GM12878 (cell line): ENCODE results near the gene SSBP2. TPM values are rescaled to one million over a fixed set of nuclear protein-coding genes. Genes with fewer than 3 reads are reported as not detected.

Source experiments
- ATAC-seq: fragments of 200-7000 bp; cut with Tn5 transposase; 3 replicates; pipeline ENCODE4 v1.9.1; 2020; ENCODE audit warnings: mild to moderate bottlenecking, moderate library complexity
- BruUV-seq: library from RNA; stranded (reverse); fragments of 400-500 nt; replicated peaks from 2 replicates; lab custom pipeline; 2021; lab: Mats Ljungman, UMichigan
- CTCF ChIA-PET: fragments of 300-600 bp; sonication (Branson Sonifier 250); formaldehyde crosslinking; extraction: SDS; loops from one replicate; lab custom pipeline; 2021; ENCODE audit warnings: inconsistent platforms; lab: Yijun Ruan, JAX
- POLR2A ChIA-PET: fragments of 350-600 bp; formaldehyde crosslinking; extraction: SDS; loops from one replicate; lab custom pipeline; 2021; ENCODE audit warnings: inconsistent platforms; lab: Charles Lee
- RAD21 ChIA-PET: fragments of 300-600 bp; sonication (Branson Sonifier 250); formaldehyde crosslinking; loops from one replicate; lab custom pipeline; 2023; ENCODE audit warnings: antibody characterized with exemption; ENCODE audit not compliant: unreplicated experiment; lab: Charles Lee
- SMC1A ChIA-PET: fragments of 300-600 bp; sonication (Branson Sonifier 250); formaldehyde crosslinking; loops from one replicate; lab custom pipeline; 2023; ENCODE audit not compliant: unreplicated experiment, uncharacterized antibody; lab: Charles Lee
- DNase-seq: peaks from one replicate; pipeline ENCODE4 v3.0.0-alpha.2; 2011; ENCODE audit warnings: low read depth, low spot score
- FAIRE-seq: peaks from 3 replicates; lab custom pipeline; 2011; peaks lifted over from hg19 to GRCh38; lab: Jason Lieb, UNC
- H2AFZ ChIP-seq: 2 replicates; pipeline ENCODE4 v1.6.0; 2011; ENCODE audit warnings: low read depth, low read length, control low read depth; ENCODE audit not compliant: control insufficient read depth
- H3K27ac ChIP-seq: 2 replicates; pipeline ENCODE4 v1.5.1; 2011; ENCODE audit warnings: control low read depth; ENCODE audit not compliant: control insufficient read depth, insufficient read depth
- H3K27me3 ChIP-seq, 2 experiments: replicated peaks in 1 of 2; 2 replicates each; pipeline versions ENCODE4 v1.6.0 to v1.6.1; 2011; ENCODE audit warnings: low read length in 1 of 2; ENCODE audit not compliant: control insufficient read depth in 2 of 2, insufficient read depth in 2 of 2
- H3K36me3 ChIP-seq, 2 experiments: 2 replicates each; pipeline ENCODE4 v1.5.1; 2011; ENCODE audit warnings: low read length in 1 of 2; ENCODE audit not compliant: control insufficient read depth in 2 of 2, insufficient read depth in 2 of 2
- H3K4me1 ChIP-seq: 2 replicates; pipeline ENCODE4 v1.6.1; 2011; ENCODE audit warnings: mild to moderate bottlenecking, low read length, moderate library complexity, mixed read lengths; ENCODE audit not compliant: control insufficient read depth, insufficient read depth
- H3K4me2 ChIP-seq: 2 replicates; pipeline ENCODE4 v1.6.0; 2011; ENCODE audit warnings: control low read depth; ENCODE audit not compliant: control insufficient read depth, insufficient read depth
- H3K4me3 ChIP-seq: fragments of 200-600 bp; sonication (generic); 2 replicates; pipeline ENCODE4 v1.5.1; 2016
- H3K79me2 ChIP-seq: 2 replicates; pipeline ENCODE4 v1.6.0; 2011; ENCODE audit warnings: low read length; ENCODE audit not compliant: control insufficient read depth, insufficient read depth
- H3K9ac ChIP-seq: 2 replicates; pipeline ENCODE4 v1.8.0; 2011; ENCODE audit warnings: low read length, control low read depth, mixed read lengths; ENCODE audit not compliant: control insufficient read depth, insufficient read depth
- H3K9me3 ChIP-seq: replicated peaks from 3 replicates; pipeline ENCODE4 v1.5.1; 2011; ENCODE audit warnings: mild to moderate bottlenecking, low read length; ENCODE audit not compliant: control insufficient read depth, insufficient read depth
- H4K20me1 ChIP-seq: 2 replicates; pipeline ENCODE4 v1.6.0; 2011; ENCODE audit not compliant: control insufficient read depth, insufficient read depth
- FOXK2 ChIP-seq: fragments of 450-650 bp; IDR thresholded peaks from 2 replicates; pipeline ENCODE4 v1.6.1; 2017; ENCODE audit warnings: mild to moderate bottlenecking, moderate library complexity
- JUNB ChIP-seq: IDR thresholded peaks from 2 replicates; pipeline ENCODE4 v1.6.1; 2016; ENCODE audit warnings: antibody characterized with exemption, mild to moderate bottlenecking
- MEF2B ChIP-seq: fragments of 450-650 bp; IDR thresholded peaks from 2 replicates; pipeline ENCODE4 v1.6.1; 2018; ENCODE audit warnings: mild to moderate bottlenecking, moderate library complexity; ENCODE audit not compliant: partially characterized antibody, poor library complexity, severe bottlenecking
- MTA2 ChIP-seq: fragments of 450-650 bp; IDR thresholded peaks from 2 replicates; pipeline ENCODE4 v1.6.1; 2016; ENCODE audit warnings: low read depth, mild to moderate bottlenecking, moderate library complexity
- NR2C1 ChIP-seq: fragments of 450-650 bp; IDR thresholded peaks from 2 replicates; pipeline ENCODE4 v1.6.1; 2017; ENCODE audit warnings: antibody characterized with exemption, mild to moderate bottlenecking, moderate library complexity
- PAX8 ChIP-seq: fragments of 450-650 bp; IDR thresholded peaks from 2 replicates; pipeline ENCODE4 v1.6.1; 2017; ENCODE audit warnings: mild to moderate bottlenecking, moderate library complexity
- PRDM15 ChIP-seq: fragments of 450-650 bp; formaldehyde crosslinking; IDR thresholded peaks from 2 replicates; pipeline ENCODE4 v1.4.0; 2020; ENCODE audit warnings: mild to moderate bottlenecking, moderate library complexity
- RAD51 ChIP-seq: fragments of 450-650 bp; IDR thresholded peaks from 2 replicates; pipeline ENCODE4 v1.6.1; 2016; ENCODE audit warnings: moderate library complexity, mild to moderate bottlenecking, inconsistent platforms
- SKIL ChIP-seq: fragments of 450-650 bp; IDR thresholded peaks from 2 replicates; pipeline ENCODE4 v1.6.1; 2017; ENCODE audit warnings: mild to moderate bottlenecking, low read depth, inconsistent platforms; ENCODE audit not compliant: poor library complexity, severe bottlenecking
- TAF1 ChIP-seq: IDR thresholded peaks from 2 replicates; pipeline ENCODE4 v1.6.1; 2011; ENCODE audit warnings: mild to moderate bottlenecking, low read depth, low read length, borderline replicate concordance
- WGBS: methylation state at CpG from one replicate; pipeline ENCODE4 v1.1.6; 2016; ENCODE audit warnings: low lambda C conversion rate; ENCODE audit not compliant: insufficient replicate concordance, insufficient coverage; ENCODE audit errors: missing lambda C conversion rate; 5-methylcytosine and 5-hydroxymethylcytosine counted together
- in situ Hi-C: fragments of 300-500 bp; cut with MboI; formaldehyde crosslinking; loops from 9 replicates; pipeline ENCODE4 v1.14.3; 2018; ENCODE audit warnings: mixed read lengths
- intact Hi-C: fragments of 100-400 bp; cut with micrococcal nuclease; formaldehyde crosslinking; loops from one replicate; pipeline ENCODE4 v1.14.2; 2022; ENCODE audit not compliant: unreplicated experiment
- polyA plus RNA-seq, 11 experiments: library from polyadenylated mRNA; depleted of rRNA in 4 of 11; unstranded in 6 of 11; stranded (reverse) in 5 of 11; fragments of >200 nt; fragmentation: Nextera tagmentation in 4 of 11; fragmentation: Illumina TruSeq in 1 of 11; extraction: Ambion mirVana in 4 of 11; extraction: Trizol in 1 of 11; gene quantifications; 1 replicate in 1 of 11; 2 replicates in 10 of 11; pipeline versions ENCODE4 v1.2.1 to v1.2.3, GENCODE V29; 2011 to 2016; ENCODE audit warnings: inconsistent platforms in 2 of 11, missing spikeins in 2 of 11, low read depth in 1 of 11
- total RNA-seq, 4 experiments: library from RNA; depleted of rRNA in 3 of 4; stranded (reverse); fragments of >200 nt in 3 of 4; fragmentation: Illumina TruSeq in 1 of 4; extraction: Trizol in 1 of 4; gene quantifications; 2 replicates each; pipeline versions ENCODE4 v1.2.1 to v1.2.3, GENCODE V29; 2013 to 2021

Gene SSBP2
- total and polyA plus RNA-seq, 10 of the 15 experiments (the other 5 are each of a cell fraction or from before 2014, with no cell fraction given) = 52.2 to 132 (median 110) TPM

GRCh38 chr5:81533629-81534405 is 217.1 kb downstream of the SSBP2 start:
- Histone ChIP-seq H3K4me2 (no peak overlapping the region), H3K9me3 (no peaks in the 10 kb centered on the region), H3K27ac (no peak overlapping the region), H3K36me3 (no peaks in the 10 kb centered on the region), H4K20me1 (no peaks in the 10 kb centered on the region), H3K79me2 (peaks cover 2% of the 10 kb centered on the region; the same call in 1 of the 2 replicates), H2AFZ (no peak overlapping the region), H3K4me1 (no peaks in the 10 kb centered on the region), H3K27me3 (no peaks in the 10 kb centered on the region), H3K4me3 (no peak overlapping the region), H3K9ac (no peak overlapping the region)
- 100% methylated on average over 2 of the region's 2 CpGs for WGBS
- FAIRE-seq = no peak
- peak; percentile 59 for ATAC-seq
- in situ Hi-C loops (no loop called here), intact Hi-C loops (no loop called here)
- TF ChIP-seq MEF2B (peak; percentile 88), PAX8 (no peak)
- POLR2A ChIA-PET = no interaction called here
- CTCF ChIA-PET = interaction anchor here (1.3 kb wide), 1 partner anchor 10 kb away, joined by 4 read pairs; no protein-coding TSS in a partner anchor
- DNase-seq = no peak
- SMC1A ChIA-PET = interaction anchor here (1.3 kb wide), 1 partner anchor 630 kb away, joined by 3 read pairs; no protein-coding TSS in a partner anchor
- no TSS peak for BruUV-seq
- RAD21 ChIA-PET = interaction anchor here (0.9 kb wide), 1 partner anchor 632 kb away, joined by 3 read pairs; no protein-coding TSS in a partner anchor

GRCh38 chr5:81530919-81531318 is 220.0 kb downstream of the SSBP2 start:
- ChIA-PET CTCF (interaction anchor here (0.8 kb wide), 1 partner anchor 696 kb away, joined by 3 read pairs; no protein-coding TSS in a partner anchor), RAD21 (interaction anchor here (0.9 to 1.2 kb wide), 3 partner anchors 22 to 321 kb away, joined by 3 read pairs; no protein-coding TSS in a partner anchor), SMC1A (interaction anchor here (0.6 to 1.4 kb wide), 5 partner anchors 15 to 635 kb away, joined by 3 read pairs; no protein-coding TSS in a partner anchor), POLR2A (interaction anchor here (0.6 to 0.7 kb wide), 2 partner anchors 99 to 953 kb away, joined by 3 read pairs; no protein-coding TSS in a partner anchor)
- no peak overlapping the region for H3K9ac ChIP-seq
- H3K36me3 ChIP-seq = no peaks in the 10 kb centered on the region
- no peak overlapping the region for H3K27ac ChIP-seq
- H3K9me3 ChIP-seq = no peaks in the 10 kb centered on the region
- in situ Hi-C loops = no loop called here
- H4K20me1 ChIP-seq = no peaks in the 10 kb centered on the region
- no peak overlapping the region for H2AFZ ChIP-seq
- BruUV-seq = no TSS peak
- DNase-seq (no peak), ATAC-seq (peak; percentile 51), FAIRE-seq (no peak)
- WGBS = 100% methylated on average over 1 of the region's 1 CpG
- no peaks in the 10 kb centered on the region for H3K27me3 ChIP-seq
- intact Hi-C loops = no loop called here
- peaks cover 2% of the 10 kb centered on the region; the same call in 1 of the 2 replicates for H3K79me2 ChIP-seq
- H3K4me1 ChIP-seq = no peaks in the 10 kb centered on the region
- H3K4me3 ChIP-seq = no peak overlapping the region
- no peak overlapping the region for H3K4me2 ChIP-seq
- TF ChIP-seq TAF1 (no peak), SKIL (no peak), JUNB (no peak), PRDM15 (no peak), RAD51 (no peak), MTA2 (no peak), NR2C1 (no peak), FOXK2 (no peak)
